Hepatocyte (in vitro differentiated cells): Measurements from ENCODE around the gene KCNMA1. TPM values are rescaled to one million over a fixed set of nuclear protein-coding genes. Genes with fewer than 3 reads are reported as not detected.

Experiments used
- DNase-seq: peaks from one replicate; pipeline ENCODE4 v3.0.0-alpha.2; 2016; ENCODE audit warnings: low spot score
- H2AFZ ChIP-seq: fragments of 200-600 bp; sonication (generic); 2 replicates; pipeline ENCODE4 v1.6.0; 2016; ENCODE audit warnings: antibody characterized with exemption, mild to moderate bottlenecking
- H3K27ac ChIP-seq: fragments of 200-600 bp; sonication (generic); 2 replicates; pipeline ENCODE4 v1.5.1; 2016; ENCODE audit warnings: mild to moderate bottlenecking
- H3K27me3 ChIP-seq: fragments of 200-600 bp; sonication (generic); 2 replicates; pipeline ENCODE4 v1.6.1; 2016
- H3K36me3 ChIP-seq: fragments of 200-600 bp; sonication (generic); replicated peaks from 2 replicates; pipeline ENCODE4 v1.5.1; 2016; ENCODE audit warnings: low read depth; ENCODE audit not compliant: insufficient read depth
- H3K4me1 ChIP-seq: fragments of 200-600 bp; sonication (generic); 2 replicates; pipeline ENCODE4 v1.5.1; 2016; ENCODE audit warnings: mild to moderate bottlenecking, moderate library complexity; ENCODE audit not compliant: insufficient read depth
- H3K4me2 ChIP-seq: fragments of 200-600 bp; sonication (generic); 2 replicates; pipeline ENCODE4 v1.6.0; 2016
- H3K4me3 ChIP-seq: fragments of 200-600 bp; sonication (generic); 2 replicates; pipeline ENCODE4 v1.5.1; 2016; ENCODE audit warnings: mild to moderate bottlenecking
- H3K79me2 ChIP-seq: fragments of 200-600 bp; sonication (generic); 2 replicates; pipeline ENCODE4 v1.6.0; 2017; ENCODE audit warnings: mild to moderate bottlenecking
- H3K9me2 ChIP-seq: fragments of 200-600 bp; sonication (generic); replicated peaks from 2 replicates; pipeline ENCODE4 v1.6.0; 2017; ENCODE audit warnings: mild to moderate bottlenecking; ENCODE audit not compliant: insufficient read depth
- H3K9me3 ChIP-seq: fragments of 200-600 bp; sonication (generic); 2 replicates; pipeline ENCODE4 v1.5.1; 2016; ENCODE audit warnings: low read depth, mild to moderate bottlenecking
- H4K20me1 ChIP-seq: fragments of 200-600 bp; sonication (generic); 2 replicates; pipeline ENCODE4 v1.6.0; 2016; ENCODE audit warnings: mild to moderate bottlenecking; ENCODE audit not compliant: insufficient read depth, poor library complexity, severe bottlenecking
- CTCF ChIP-seq: fragments of 200-600 bp; sonication (generic); IDR thresholded peaks from 2 replicates; pipeline ENCODE4 v1.5.1; 2016; ENCODE audit warnings: antibody characterized with exemption, mild to moderate bottlenecking; ENCODE audit not compliant: poor library complexity
- EZH2 ChIP-seq: fragments of 200-600 bp; sonication (generic); IDR thresholded peaks from 2 replicates; pipeline ENCODE4 v1.6.1; 2016; ENCODE audit warnings: antibody characterized with exemption, mild to moderate bottlenecking, borderline replicate concordance
- EZH2phosphoT487 ChIP-seq: fragments of 200-600 bp; sonication (generic); IDR thresholded peaks from one replicate; pipeline ENCODE4 v1.6.1; 2018; ENCODE audit warnings: antibody characterized with exemption, mild to moderate bottlenecking, low read depth, moderate library complexity; ENCODE audit not compliant: unreplicated experiment, severe bottlenecking
- WGBS: methylation state at CpG from one replicate; pipeline ENCODE4 v1.1.6; 2016; ENCODE audit warnings: low lambda C conversion rate; ENCODE audit errors: missing lambda C conversion rate; 5-methylcytosine and 5-hydroxymethylcytosine counted together
- polyA plus RNA-seq: library from polyadenylated mRNA; unstranded; fragments of >200 nt; fragmentation: Nextera tagmentation; extraction: Ambion mirVana; gene quantifications from 2 replicates; pipeline ENCODE4 v1.2.1, GENCODE V29; 2016
- total RNA-seq: library from RNA; depleted of rRNA; stranded (reverse); fragments of >200 nt; gene quantifications from 2 replicates; pipeline ENCODE4 v1.2.3, GENCODE V29; 2014

KCNMA1 gene
- total and polyA plus RNA-seq, 2 experiments from 2014 or later, result 42.6 to 73.3 TPM

DNA sequence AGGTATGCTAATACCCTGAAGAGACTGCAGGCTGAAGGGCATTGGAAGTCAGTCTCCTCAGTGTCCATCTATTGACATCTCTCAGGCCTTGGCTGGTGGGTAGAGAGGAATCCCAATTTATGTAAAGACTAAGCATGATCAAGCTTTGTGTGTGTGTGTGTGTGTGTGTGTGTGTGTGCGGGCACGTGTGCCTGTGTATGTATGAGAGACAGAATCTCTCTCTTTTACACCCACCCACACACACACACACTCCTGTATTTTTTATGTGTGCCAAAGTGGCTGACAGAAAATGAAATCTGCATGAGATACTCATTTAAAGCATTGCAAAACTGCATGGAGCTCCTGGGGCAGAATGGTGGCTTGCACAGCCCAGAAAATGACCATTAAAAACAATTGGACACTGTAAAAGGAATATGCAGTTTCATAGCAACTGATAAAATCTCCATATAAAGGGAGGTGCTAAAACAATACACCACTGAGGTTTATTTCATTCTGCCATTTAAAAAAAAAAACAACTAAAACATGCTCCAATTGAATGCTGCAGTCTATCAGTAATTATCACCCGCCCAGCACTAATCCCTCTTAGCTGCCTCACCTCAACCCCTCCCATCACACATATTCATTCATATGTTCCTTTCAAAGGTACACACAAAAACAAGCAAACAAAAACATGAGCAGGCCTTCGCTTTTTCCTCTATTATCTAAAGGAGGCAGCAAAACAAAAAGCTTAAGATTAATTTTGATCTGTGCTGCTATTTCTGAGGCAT, 385.0 kb downstream of the KCNMA1 start:
- Histone ChIP-seq H4K20me1 (no peaks in the 10 kb centered on the region), H3K4me1 (peaks cover 17% of the 10 kb centered on the region), H3K4me2 (no peak overlapping the region), H3K27ac (no peak overlapping the region), H3K79me2 (no peaks in the 10 kb centered on the region), H2AFZ (no peak overlapping the region), H3K4me3 (no peak overlapping the region), H3K36me3 (no peaks in the 10 kb centered on the region), H3K9me2 (no peaks in the 10 kb centered on the region), H3K9me3 (no peaks in the 10 kb centered on the region), H3K27me3 (no peaks in the 10 kb centered on the region)
- TF ChIP-seq EZH2 (no peak), CTCF (no peak), EZH2phosphoT487 (no peak)
- 86% methylated on average over 4 of the region's 4 CpGs for WGBS
- DNase-seq, result no peak

- peak; percentile 64 for DNase-seq
- Histone ChIP-seq H3K4me2 (no peak overlapping the region), H2AFZ (no peak overlapping the region), H3K4me3 (no peak overlapping the region), H3K27ac (no peak overlapping the region), H3K4me1 (peaks cover 25% of the 10 kb centered on the region), H3K9me3 (no peaks in the 10 kb centered on the region), H4K20me1 (no peaks in the 10 kb centered on the region), H3K79me2 (no peaks in the 10 kb centered on the region), H3K36me3 (no peaks in the 10 kb centered on the region), H3K9me2 (no peaks in the 10 kb centered on the region), H3K27me3 (no peaks in the 10 kb centered on the region)
- TF ChIP-seq EZH2 (no peak), CTCF (peak; percentile 57)
- WGBS, result 54% methylated on average over 6 of the region's 6 CpGs
These were observed 386.2 kb downstream of the KCNMA1 start for GRCh38 chr10:77251297-77252013.

DNA sequence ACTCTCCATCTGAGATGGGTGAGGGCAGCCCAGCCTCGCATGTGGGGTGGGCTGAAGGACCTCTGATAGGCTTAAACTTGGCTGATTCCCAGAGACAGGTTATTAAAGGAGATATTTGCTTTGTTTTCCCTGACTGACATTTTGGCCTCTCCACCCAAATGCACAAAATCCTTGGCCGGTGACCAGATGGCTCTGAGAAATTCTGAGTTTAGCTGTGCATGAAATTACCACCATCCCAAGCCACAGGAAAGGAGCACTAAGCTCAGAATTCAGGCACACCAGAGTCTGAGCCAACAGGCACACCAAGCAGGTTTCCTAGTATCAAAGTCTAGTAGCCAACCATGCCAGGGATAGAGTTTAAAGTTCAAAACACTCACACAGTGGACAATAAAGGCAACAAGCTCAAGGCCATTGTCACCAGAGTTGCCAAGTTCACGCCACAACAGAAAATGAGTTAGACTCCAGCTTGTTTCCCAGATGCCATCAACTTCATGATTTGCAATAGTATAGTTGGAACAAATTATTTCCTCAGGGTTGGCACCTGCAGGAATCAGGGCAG, 387.6 kb downstream of the KCNMA1 start:
- 95% methylated on average over 3 of the region's 3 CpGs for WGBS

More for the DNA sequence above, 387.6 kb downstream of the KCNMA1 start:
- H3K4me2 ChIP-seq, result no peak overlapping the region
- no peaks in the 10 kb centered on the region for H4K20me1 ChIP-seq
- H3K27ac ChIP-seq, result no peak overlapping the region
- no peaks in the 10 kb centered on the region for H3K9me3 ChIP-seq
- no peak overlapping the region for H2AFZ ChIP-seq
- H3K4me3 ChIP-seq, result no peak overlapping the region
- DNase-seq, result no peak
- peaks cover 37% of the 10 kb centered on the region for H3K4me1 ChIP-seq
- H3K9me2 ChIP-seq, result no peaks in the 10 kb centered on the region
- no peaks in the 10 kb centered on the region for H3K36me3 ChIP-seq
- H3K79me2 ChIP-seq, result no peaks in the 10 kb centered on the region
- TF ChIP-seq CTCF (no peak), EZH2 (no peak), EZH2phosphoT487 (no peak)
- H3K27me3 ChIP-seq, result no peaks in the 10 kb centered on the region
